ENCODE data around the gene SLC23A3.
"Not testable (repeated sequence)": the region's sequence is repeated elsewhere in the genome, so short reads cannot be mapped to it uniquely, and the experiment has no call there.

The SLC23A3 gene

GRCh38 chr2:219204425-219205164 lies 34.8 kb upstream of the SLC23A3 start:
- no peak for DNase-seq

- not testable (repeated sequence) for DNase-seq
These were observed 31.5 kb upstream of the SLC23A3 start for GRCh38 chr2:219201331-219201730.

GRCh38 chr2:219200502-219201326 lies 30.9 kb upstream of the SLC23A3 start:
- DNase-seq, result peak; percentile 41 to 59

GRCh38 chr2:219199470-219200211 lies 29.8 kb upstream of the SLC23A3 start:
- no peak for DNase-seq

- DNase-seq, result no peak
These were observed 29.1 kb upstream of the SLC23A3 start for GRCh38 chr2:219198974-219199373.

GRCh38 chr2:219197388-219197787 lies 27.6 kb upstream of the SLC23A3 start:
- DNase-seq, result no peak

GRCh38 chr2:219186754-219187456 lies 17.1 kb upstream of the SLC23A3 start:
- no peak for DNase-seq

- no peak for DNase-seq
These were observed 14.3 kb upstream of the SLC23A3 start for GRCh38 chr2:219184121-219184520.

- DNase-seq, result no peak
These were observed 13.4 kb upstream of the SLC23A3 start for GRCh38 chr2:219183151-219183772.

- peak in 1 of 2 donors; percentile 14 for DNase-seq
These were observed 12.7 kb upstream of the SLC23A3 start for GRCh38 chr2:219182331-219183150.

GRCh38 chr2:219181531-219181930 lies 11.7 kb upstream of the SLC23A3 start:
- no peak for DNase-seq

GRCh38 chr2:219180961-219181360 lies 11.1 kb upstream of the SLC23A3 start:
- DNase-seq, result no peak

GRCh38 chr2:219179601-219180465 lies 10.0 kb upstream of the SLC23A3 start:
- DNase-seq, result no peak

- DNase-seq, result no peak
These were observed 8.7 kb upstream of the SLC23A3 start for GRCh38 chr2:219178377-219179175.

GRCh38 chr2:219177552-219178376 lies 7.9 kb upstream of the SLC23A3 start, which contains the start of gene RETREG2:
Gene RETREG2 (plus strand): TSS chr2:219178275. CDS start chr2:219178353, 78 bp downstream.
- peak; percentile 87 to 92 for DNase-seq

- peak; percentile 89 to 90 for DNase-seq
These were observed 7.2 kb upstream of the SLC23A3 start, which contains the start of gene CNPPD1 for GRCh38 chr2:219176818-219177551. Gene CNPPD1 (minus strand): TSS chr2:219176925. CDS start chr2:219176828, 97 bp downstream.

Measured in CD4-positive, alpha-beta T cell treated with Interleukin-1 beta for 1 hour (primary cell).